ENCODE measurements around the gene PPM1H.

GRCh38 chr12:62862259-62862881 lies 72.6 kb downstream of the PPM1H start:
- TF ChIP-seq CTCF (IDR thresholded peaks at IDR 0.05) (no peak), POLR2A (IDR thresholded peaks at IDR 0.05) (no peak)

Measured in adrenal gland (tissue), 5 donors.